HepG2 (cell line): ENCODE data around the gene VPS4B. TPM values are rescaled to one million over a fixed set of nuclear protein-coding genes. Genes with fewer than 3 reads are reported as not detected.

Source experiments
- AGO1 ChIP-seq: fragments of 200-400 bp; formaldehyde crosslinking; IDR thresholded peaks from 2 replicates; pipeline ENCODE4 v1.6.1; 2017; ENCODE audit warnings: mild to moderate bottlenecking, low read depth, low read length, moderate library complexity; ENCODE audit not compliant: poor library complexity, severe bottlenecking
- ARID2 ChIP-seq: sonication (generic); formaldehyde crosslinking; IDR thresholded peaks from 2 replicates; pipeline ENCODE4 v1.8.1; 2022; ENCODE audit warnings: mild to moderate bottlenecking, missing genetic modification reagents, borderline replicate concordance
- ATRX ChIP-seq: sonication (generic); formaldehyde crosslinking; IDR thresholded peaks from 2 replicates; pipeline ENCODE4 v1.4.0; 2020; ENCODE audit warnings: missing genetic modification reagents, borderline replicate concordance
- CEBPB ChIP-seq: IDR thresholded peaks from 2 replicates; pipeline ENCODE4 v1.6.1; 2011; ENCODE audit warnings: low read depth, low read length, improper control_type of control experiment, borderline replicate concordance
- CHD4 ChIP-seq: fragments of 200-600 bp; sonication (generic); IDR thresholded peaks from 2 replicates; pipeline ENCODE4 v1.7.0; 2017; ENCODE audit warnings: mild to moderate bottlenecking, low read length, borderline replicate concordance
- FUBP1 ChIP-seq: sonication (generic); formaldehyde crosslinking; IDR thresholded peaks from 2 replicates; pipeline ENCODE4 v1.5.1; 2020; ENCODE audit warnings: missing genetic modification reagents, mild to moderate bottlenecking, borderline replicate concordance
- GTF2F1 ChIP-seq: fragments of 150-350 bp; IDR thresholded peaks from 2 replicates; pipeline ENCODE4 v1.6.1; 2014; ENCODE audit warnings: low read length
- HMG20A ChIP-seq: IDR thresholded peaks from 2 replicates; pipeline ENCODE4 v1.6.1; 2016; ENCODE audit warnings: borderline replicate concordance
- KDM2A ChIP-seq: sonication (generic); formaldehyde crosslinking; IDR thresholded peaks from 2 replicates; pipeline ENCODE4 v1.4.0; 2020; ENCODE audit warnings: low read depth, missing genetic modification reagents, borderline replicate concordance
- MLX ChIP-seq: IDR thresholded peaks from 2 replicates; pipeline ENCODE4 v1.6.1; 2016
- NAIF1 ChIP-seq: sonication (generic); formaldehyde crosslinking; IDR thresholded peaks from 2 replicates; pipeline ENCODE4 v1.5.0; 2020; ENCODE audit warnings: mild to moderate bottlenecking, missing genetic modification reagents, borderline replicate concordance
- PAX8 ChIP-seq: sonication (generic); formaldehyde crosslinking; IDR thresholded peaks from 2 replicates; pipeline ENCODE4 v1.8.0; 2022; ENCODE audit warnings: mild to moderate bottlenecking, missing genetic modification reagents, borderline replicate concordance
- PRDM10 ChIP-seq: sonication (generic); formaldehyde crosslinking; IDR thresholded peaks from 2 replicates; pipeline ENCODE4 v1.4.0; 2020; ENCODE audit warnings: low read depth, missing genetic modification reagents
- RFXAP ChIP-seq: sonication (generic); formaldehyde crosslinking; IDR thresholded peaks from 2 replicates; pipeline ENCODE4 v1.4.0; 2020; ENCODE audit warnings: missing genetic modification reagents, borderline replicate concordance
- ZBTB2 ChIP-seq: sonication (generic); formaldehyde crosslinking; IDR thresholded peaks from 2 replicates; pipeline ENCODE4 v1.8.0; 2022; ENCODE audit warnings: low read depth, missing genetic modification reagents
- ZBTB7B ChIP-seq: sonication (generic); formaldehyde crosslinking; IDR thresholded peaks from 2 replicates; pipeline ENCODE4 v1.4.0; 2020; ENCODE audit warnings: missing genetic modification reagents
- polyA plus RNA-seq, 8 experiments: library from polyadenylated mRNA; depleted of rRNA in 3 of 8; stranded (reverse) in 7 of 8; unstranded in 1 of 8; fragments of >200 nt; fragmentation: Illumina TruSeq in 4 of 8; extraction: Trizol in 4 of 8; gene quantifications; 2 replicates each; pipeline versions ENCODE4 v1.2.1 to v1.2.3, GENCODE V29; 2011 to 2016; ENCODE audit warnings: low read depth in 4 of 8, missing spikeins in 1 of 8, mixed read lengths in 1 of 8; ENCODE audit not compliant: insufficient read depth in 1 of 8
- total RNA-seq, 5 experiments: library from RNA; depleted of rRNA; stranded (reverse); fragments of >200 nt; fragmentation: Illumina TruSeq; extraction: Trizol; gene quantifications; 2 replicates each; pipeline ENCODE4 v1.2.3, GENCODE V29; 2016; ENCODE audit warnings: low read depth in 1 of 5
- TF ChIP-seq, protein P1 (sequence below): sonication (generic); formaldehyde crosslinking; IDR thresholded peaks from 2 replicates; pipeline ENCODE4 v1.4.0; 2020; ENCODE audit warnings: missing genetic modification reagents, low read depth, mild to moderate bottlenecking, borderline replicate concordance

VPS4B gene
- total and polyA plus RNA-seq, 2 of the 13 experiments (the other 11 are each of a cell fraction or from before 2014, with no cell fraction given), result 12.8 to 25.9 TPM

GRCh38 chr18:63422087-63422863 is at the start of gene VPS4B (continued):
- TF ChIP-seq FUBP1 (CRISPR knock-in tag) (0 out of 2 replicates have a peak, but pooled peaks have one; percentile 54), ZBTB2 (peak; percentile 64; the same call in 1 of the 2 replicates), KDM2A (CRISPR knock-in tag) (peak; percentile 47; the same call in 1 of the 2 replicates), PRDM10 (CRISPR knock-in tag) (0 out of 2 replicates have a peak, but pooled peaks have one; percentile 36), HMG20A (CRISPR knock-in tag) (no peak), AGO1 (peak; percentile 31), CEBPB (peak; percentile 94), ZBTB7B (CRISPR knock-in tag) (no peak), NAIF1 (peak; percentile 35; the same call in 1 of the 2 replicates), GTF2F1 (no peak), RFXAP (CRISPR knock-in tag) (0 out of 2 replicates have a peak, but pooled peaks have one; percentile 75), ARID2 (CRISPR knock-in tag) (no peak), PAX8 (CRISPR knock-in tag) (no peak), CHD4 (no peak), ATRX (no peak), MLX (CRISPR knock-in tag) (no peak)
- TF ChIP-seq, protein P1, sequence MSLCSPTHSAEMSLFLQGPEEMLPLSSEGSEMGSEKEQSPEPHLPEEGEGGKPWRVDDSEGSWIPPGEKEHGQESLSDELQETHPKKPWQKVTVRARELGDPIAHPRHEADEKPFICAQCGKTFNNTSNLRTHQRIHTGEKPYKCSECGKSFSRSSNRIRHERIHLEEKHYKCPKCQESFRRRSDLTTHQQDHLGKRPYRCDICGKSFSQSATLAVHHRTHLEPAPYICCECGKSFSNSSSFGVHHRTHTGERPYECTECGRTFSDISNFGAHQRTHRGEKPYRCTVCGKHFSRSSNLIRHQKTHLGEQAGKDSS (CRISPR knock-in tag), result no peak; the same call in 1 of the 2 replicates
